Left cardiac atrium (tissue), 4 donors: Measurements from ENCODE around the gene S100A5. TPM values are rescaled to one million over a fixed set of nuclear protein-coding genes. Genes with fewer than 3 reads are reported as not detected.
"Not testable (repeated sequence)": the region's sequence is repeated elsewhere in the genome, so short reads cannot be mapped to it uniquely, and the experiment has no call there.

Experiments
- ATAC-seq, 2 donors: fragments of 200-7000 bp; cut with Tn5 transposase; one replicate each; pipeline ENCODE4 v1.9.1; 2020; ENCODE audit warnings: mild to moderate bottlenecking in 2 of 2, moderate library complexity in 2 of 2
- DNase-seq: peaks from one replicate; pipeline ENCODE4 v3.0.0-alpha.2; 2020
- intact Hi-C, 2 donors: fragments of 100-400 bp; cut with DNase I; formaldehyde crosslinking; loops; one replicate each; pipeline versions ENCODE4 v1.14.1 to v1.15.1; 2022 to 2023
- total RNA-seq, 2 donors: library from RNA; stranded (reverse); fragmentation: NEBNext Ultra II Directional; extraction: Animal tissue kit (Norgen Biotek cat#: 25700); gene quantifications; one replicate each; pipeline ENCODE4 v1.2.1, GENCODE V29; 2021
- donor health status: DM: no; HTN: yes; CAD: no.
- donor health status: DM: no; HTN: yes; CAD: no; lungs with severe emphysema.
- donor health status: DM: yes; HTN: yes; CAD: no.
- donor health status: Dilated cardiomyopathy.

S100A5 gene
- total RNA-seq, 2 donors from 2014 or later = not detected

DNA sequence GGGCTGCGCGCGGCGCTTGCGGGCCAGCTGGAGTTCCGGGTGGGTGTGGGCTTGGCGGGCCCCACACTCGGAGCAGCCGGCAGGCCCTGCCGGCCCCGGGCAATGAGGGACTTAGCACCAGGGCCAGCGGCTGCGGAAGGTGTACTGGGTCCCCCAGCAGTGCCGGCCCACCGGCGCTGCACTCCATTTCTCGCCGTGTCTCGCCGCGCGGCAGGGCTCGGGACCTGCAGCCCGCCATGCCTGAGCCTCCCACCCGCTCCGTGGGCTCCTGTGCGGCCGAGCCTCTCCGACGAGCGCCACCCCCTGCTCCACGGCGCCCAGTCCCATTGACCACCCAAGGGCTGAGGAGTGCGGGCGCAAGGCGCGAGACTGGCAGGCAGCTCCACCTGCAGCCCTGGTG lies 18.9 kb downstream of the S100A5 start:
- ATAC-seq, DNase-seq, intact Hi-C loops: not testable (repeated sequence)

DNA sequence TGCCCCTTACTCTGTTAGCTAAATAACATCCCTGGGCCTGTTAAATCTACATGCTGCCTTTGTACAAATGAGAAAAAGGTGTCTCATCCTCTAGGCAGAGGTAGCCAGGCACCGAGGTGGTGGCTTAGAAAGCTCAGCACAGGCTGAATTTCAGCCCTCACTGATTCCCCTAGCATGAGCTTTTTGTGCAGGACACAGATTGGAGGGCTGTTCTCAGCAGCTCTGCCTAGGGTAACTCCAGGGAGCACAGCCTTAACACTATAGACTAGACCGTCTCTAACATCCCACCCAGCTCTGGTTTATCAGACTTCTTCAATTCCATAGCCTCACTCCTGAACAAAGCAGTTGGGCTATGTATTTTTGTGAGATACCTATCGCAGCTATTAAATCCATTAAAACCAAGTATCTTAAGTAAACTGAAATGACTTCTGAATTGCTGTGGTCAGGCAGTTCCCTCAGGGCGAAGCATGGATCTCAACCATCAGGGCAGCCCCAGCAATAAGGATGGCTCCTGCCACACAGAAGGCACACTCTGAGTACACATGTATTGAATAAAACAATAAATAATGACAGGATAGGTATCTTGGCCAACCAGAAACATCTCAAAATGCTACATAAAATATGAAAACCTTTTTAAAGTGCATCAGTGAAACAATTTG lies 19.8 kb downstream of the S100A5 start:
- intact Hi-C loops = no loop called here
- ATAC-seq = no peak
- DNase-seq = no peak

GRCh38 chr1:153520137-153520691 lies 20.5 kb downstream of the S100A5 start:
- DNase-seq, ATAC-seq, intact Hi-C loops: not testable (repeated sequence)

DNA sequence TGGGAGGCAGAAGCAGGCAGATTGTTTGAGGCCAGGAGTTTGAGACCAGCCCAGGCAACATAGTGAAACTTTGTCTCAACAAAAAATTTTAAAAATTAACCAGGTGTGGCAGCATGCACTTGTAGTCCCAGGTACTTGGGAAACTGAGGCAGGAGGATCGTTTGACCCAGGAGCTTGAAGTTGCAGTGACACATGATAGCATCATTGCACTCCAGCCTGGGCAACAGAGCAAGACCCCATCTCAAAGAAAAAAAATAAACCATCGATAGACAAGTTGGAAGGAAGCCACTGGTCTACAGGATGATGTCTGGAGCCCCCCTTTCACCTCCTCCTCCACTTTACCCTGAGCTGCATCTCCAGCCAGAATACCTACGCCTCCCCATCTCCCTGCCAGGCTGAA lies 21.5 kb downstream of the S100A5 start:
- no peak for ATAC-seq
- DNase-seq = no peak
- intact Hi-C loops = loop anchor here in 1 of 2 donors (10.0 kb wide), 1 partner anchor 256 kb away; the partner anchor contains the start of gene SLC27A3

GRCh38 chr1:153515504-153516394 lies 25.0 kb downstream of the S100A5 start:
- peak; percentile 42 for DNase-seq
- intact Hi-C loops = loop anchor here in 1 of 2 donors (10.0 kb wide), 1 partner anchor 259 kb away; the partner anchor contains the start of gene SLC27A3
- peak in 1 of 2 donors; percentile 68 for ATAC-seq

GRCh38 chr1:153513666-153514065 lies 27.1 kb downstream of the S100A5 start:
- intact Hi-C loops = loop anchor here in 1 of 2 donors (10.0 kb wide), 1 partner anchor 261 kb away; the partner anchor contains the start of gene SLC27A3
- ATAC-seq (no peak), DNase-seq (no peak)

DNA sequence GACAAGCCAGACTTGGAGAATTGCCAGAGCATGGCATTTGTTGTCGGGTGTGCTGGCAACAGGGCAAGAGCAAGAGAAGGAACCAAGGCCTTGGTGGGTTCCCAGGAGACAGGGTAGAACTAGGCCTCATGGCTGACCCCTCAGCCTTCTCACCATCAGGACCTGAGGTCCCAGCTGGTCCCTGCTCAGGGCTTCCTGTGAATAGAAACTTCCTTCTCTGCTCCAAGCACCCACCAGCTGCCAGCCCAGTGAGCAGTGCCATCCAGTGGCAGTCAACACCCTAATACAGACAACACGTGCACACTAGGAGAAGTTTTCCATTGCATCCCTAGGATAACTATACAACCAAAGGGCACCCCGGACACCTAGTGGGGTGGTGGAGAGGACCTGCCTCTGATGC lies 27.7 kb downstream of the S100A5 start:
- intact Hi-C loops = loop anchor here in 1 of 2 donors (10.0 kb wide), 1 partner anchor 262 kb away; the partner anchor contains the start of gene SLC27A3
- DNase-seq (no peak), ATAC-seq (no peak)

DNA sequence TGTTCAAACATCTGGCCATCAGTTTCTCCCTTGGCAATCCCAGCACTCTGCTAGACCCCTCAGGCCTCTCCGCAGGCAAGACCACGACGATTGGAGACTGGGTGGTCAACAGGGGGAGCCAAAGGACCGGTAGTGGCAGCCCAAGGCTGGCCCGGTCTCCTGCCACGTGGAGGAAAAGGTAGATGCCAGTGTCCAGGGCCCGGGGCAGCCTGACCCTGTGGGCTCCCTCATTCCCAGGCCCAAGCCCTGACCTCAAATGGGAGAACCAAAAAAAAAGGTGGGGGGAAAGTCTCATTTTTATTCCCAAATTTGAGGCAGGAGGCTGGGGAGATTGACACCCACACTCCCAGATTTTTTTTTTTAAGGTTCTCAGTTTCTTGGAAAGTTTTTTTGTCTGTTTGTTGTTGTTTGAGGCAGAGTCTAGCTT lies 29.7 kb downstream of the S100A5 start:
- peak; percentile 88 for DNase-seq
- peak; percentile 60 to 75 for ATAC-seq
- intact Hi-C loops = loop anchor here (1.0 to 10.0 kb wide), 3 partner anchors 57 to 264 kb away; partner anchors contain the start of gene SLC27A3 (in 1 of the 2)

GRCh38 chr1:153509729-153510354 lies 30.9 kb downstream of the S100A5 start:
- DNase-seq (peak; percentile 49), ATAC-seq (no peak)
- intact Hi-C loops = loop anchor here (2.0 to 10.0 kb wide), 3 partner anchors 59 to 392 kb away; partner anchors contain the start of gene SLC27A3 (in 1 of the 2)

GRCh38 chr1:153509036-153509435 lies 31.7 kb downstream of the S100A5 start:
- ATAC-seq (no peak), DNase-seq (no peak)
- intact Hi-C loops = loop anchor here in 1 of 2 donors (5.0 kb wide), 1 partner anchor 393 kb away; no protein-coding TSS in a partner anchor

DNA sequence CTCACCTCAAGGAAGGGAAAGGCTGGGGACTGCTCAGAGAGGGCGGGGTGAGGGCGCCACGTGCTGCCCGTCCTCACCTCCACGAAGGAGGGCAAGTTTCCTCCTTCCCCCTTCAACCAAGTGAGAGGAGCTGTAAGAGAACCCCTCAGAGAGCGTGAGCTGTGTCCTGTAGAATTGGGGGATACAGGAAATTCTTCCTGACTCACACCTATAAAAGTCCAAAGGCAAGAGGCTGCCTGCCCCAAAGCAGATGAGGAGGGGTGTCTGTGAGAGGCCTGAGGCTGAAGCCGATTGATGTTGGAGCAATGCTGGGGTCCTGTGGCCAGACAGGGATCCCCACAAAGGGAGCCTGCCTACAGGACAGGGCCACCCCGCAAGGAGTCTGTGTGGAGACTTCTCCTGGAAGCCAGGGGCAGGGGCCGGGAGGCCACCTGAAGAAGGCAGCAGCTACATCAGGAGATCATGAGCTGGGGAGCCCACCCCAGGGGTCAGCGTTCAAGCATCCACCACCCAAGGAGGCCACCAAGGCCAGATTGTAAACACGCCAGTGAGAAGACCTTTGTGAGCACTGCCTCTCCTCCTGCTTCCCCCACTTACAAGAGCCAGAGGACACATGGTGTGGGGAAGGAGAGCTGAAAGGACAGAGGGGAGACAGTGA lies 32.7 kb downstream of the S100A5 start:
- DNase-seq = no peak
- intact Hi-C loops = loop anchor here in 1 of 2 donors (5.0 kb wide), 1 partner anchor 394 kb away; no protein-coding TSS in a partner anchor
- no peak for ATAC-seq

DNA sequence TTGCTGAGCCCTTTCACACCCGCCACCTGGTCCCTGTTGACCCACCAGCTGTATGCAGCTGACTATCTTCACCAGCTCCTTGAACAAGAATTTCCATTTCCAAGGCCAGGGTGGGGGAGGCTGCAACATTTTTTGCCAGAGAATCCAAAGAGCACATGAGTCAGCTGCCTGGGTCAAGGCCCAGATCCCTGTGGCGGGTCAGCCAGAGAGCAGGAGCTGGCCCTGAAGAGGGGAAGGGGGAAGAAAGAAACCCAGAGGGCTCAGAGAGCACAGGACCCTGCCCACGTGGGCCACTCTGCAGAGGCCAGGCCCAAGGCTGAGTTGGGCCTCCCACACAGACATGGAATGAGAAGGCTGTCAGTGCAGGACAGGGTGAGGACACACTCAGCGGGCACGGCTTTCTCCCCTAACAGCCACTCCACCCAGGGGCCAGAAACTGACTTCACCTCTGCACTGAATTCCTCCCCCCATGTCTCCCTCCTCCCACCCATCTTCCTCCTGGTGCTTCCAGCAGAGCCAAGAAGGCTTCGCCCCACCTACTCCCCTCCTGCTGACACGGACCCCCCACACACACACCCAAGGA lies 33.8 kb downstream of the S100A5 start:
- DNase-seq (peak; percentile 86), ATAC-seq (peak; percentile 87)
- intact Hi-C loops = loop anchor here in 1 of 2 donors (5.0 kb wide), 1 partner anchor 395 kb away; no protein-coding TSS in a partner anchor

DNA sequence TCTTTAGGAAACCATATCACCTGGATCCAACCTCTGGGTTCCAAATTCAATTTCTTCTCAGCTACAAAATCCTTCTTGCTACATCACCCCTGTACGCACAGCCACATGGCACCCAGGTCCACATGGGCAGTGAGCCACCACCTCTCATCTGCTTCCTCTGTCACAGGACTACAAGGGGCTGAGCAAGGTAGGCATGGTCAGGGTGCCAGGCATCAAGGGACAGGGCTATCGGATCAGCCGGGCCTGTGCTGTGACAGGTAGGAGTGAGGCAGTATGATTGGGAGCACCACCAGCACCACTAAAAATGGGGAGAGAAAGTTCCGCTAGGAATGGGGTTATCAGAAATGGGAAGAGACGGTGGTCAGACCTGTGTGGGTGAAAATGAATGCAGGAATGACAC lies 34.3 kb downstream of the S100A5 start:
- ATAC-seq = peak in 1 of 2 donors; percentile 7
- peak; percentile 41 for DNase-seq
- intact Hi-C loops = loop anchor here in 1 of 2 donors (5.0 kb wide), 1 partner anchor 396 kb away; no protein-coding TSS in a partner anchor

GRCh38 chr1:153505576-153505975 lies 35.2 kb downstream of the S100A5 start:
- intact Hi-C loops = loop anchor here in 1 of 2 donors (5.0 kb wide), 1 partner anchor 397 kb away; no protein-coding TSS in a partner anchor
- no peak for ATAC-seq

DNA sequence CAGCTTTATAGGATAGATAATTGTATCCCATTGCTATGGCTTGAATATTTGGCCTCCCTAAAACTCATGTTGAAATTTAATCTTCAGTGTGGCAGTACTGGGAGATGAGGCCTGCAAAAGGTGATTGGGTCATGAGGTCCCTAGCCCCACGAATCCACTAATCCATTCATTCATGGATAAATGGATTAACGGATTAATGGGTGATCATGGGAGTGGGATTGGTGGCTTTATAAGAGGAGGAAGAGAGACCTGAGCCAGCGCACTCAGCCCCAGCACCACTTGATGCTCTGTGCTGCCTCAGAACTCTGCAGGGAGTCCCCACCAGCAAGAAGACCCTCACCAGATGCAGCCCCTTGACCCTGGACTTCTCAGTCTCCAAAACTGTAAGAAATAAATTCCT lies 37.0 kb downstream of the S100A5 start:
- intact Hi-C loops = no loop called here

More at GRCh38 chr1:153505576-153505975, 35.2 kb downstream of the S100A5 start:
- DNase-seq = no peak

DNA sequence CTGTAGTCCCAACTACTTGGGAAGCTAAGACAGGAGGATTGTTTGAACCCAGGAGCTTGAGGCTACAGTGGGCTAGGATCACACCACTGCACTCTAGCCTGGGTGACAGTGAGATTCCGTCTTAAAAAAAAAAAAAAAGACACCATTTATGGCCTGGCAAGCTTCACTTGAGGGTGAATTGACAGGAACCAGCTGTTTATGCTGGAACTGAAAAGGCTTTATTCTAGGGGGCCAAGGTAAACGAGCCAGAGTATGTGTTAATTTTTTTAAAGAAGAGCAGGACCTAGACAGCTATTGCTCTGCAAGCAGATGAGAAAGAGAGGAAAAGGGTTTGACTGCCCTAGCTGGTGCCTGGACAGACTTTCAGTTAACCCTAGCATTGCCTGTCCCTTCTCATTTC lies 42.0 kb downstream of the S100A5 start:
- intact Hi-C loops = no loop called here
- DNase-seq (no peak), ATAC-seq (no peak)

More for the DNA sequence above, 37.0 kb downstream of the S100A5 start:
- DNase-seq (no peak), ATAC-seq (no peak)

DNA sequence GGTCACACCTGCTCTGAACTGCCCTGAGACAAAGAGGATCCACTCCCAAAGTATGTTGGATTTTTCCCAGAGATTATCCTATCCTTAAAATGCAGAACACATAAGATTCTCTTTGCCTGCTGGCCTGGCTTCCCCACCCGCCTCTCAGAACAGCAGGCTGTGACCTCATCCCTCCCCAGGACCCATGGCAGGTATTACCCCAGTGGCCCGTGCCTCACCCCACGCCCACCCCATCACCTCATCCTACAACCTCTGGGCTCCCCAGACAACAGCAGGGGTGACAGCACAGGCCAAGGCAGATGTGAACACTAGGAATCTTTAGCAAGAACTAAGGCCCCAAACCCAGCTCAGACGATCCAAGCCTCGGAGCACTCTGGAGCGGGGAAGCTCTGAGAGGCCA lies 45.2 kb downstream of the S100A5 start:
- intact Hi-C loops = no loop called here

More for the DNA sequence above, 45.2 kb downstream of the S100A5 start:
- ATAC-seq (no peak), DNase-seq (no peak)
